Spinal cord (tissue), 10 donors: ENCODE data around the gene MMP20. TPM values are rescaled to one million over a fixed set of nuclear protein-coding genes. Genes with fewer than 3 reads are reported as not detected.

Source experiments
- DNase-seq, 6 donors: peaks; one replicate each; pipeline versions ENCODE4 v3.0.0 to v3.0.0-alpha.2; 2013 to 2015; ENCODE audit warnings: low spot score in 6 of 6, low read depth in 4 of 6
- H3K27ac ChIP-seq: one replicate; pipeline ENCODE4 v1.5.1; 2013; ENCODE audit warnings: low read depth, low read length, control low read depth
- H3K27me3 ChIP-seq: one replicate; pipeline ENCODE4 v1.6.1; 2013; ENCODE audit warnings: low read length; ENCODE audit not compliant: control insufficient read depth, insufficient read depth
- H3K36me3 ChIP-seq: one replicate; pipeline ENCODE4 v1.6.1; 2013; ENCODE audit warnings: low read length; ENCODE audit not compliant: control insufficient read depth, insufficient read depth
- H3K4me1 ChIP-seq: one replicate; pipeline ENCODE4 v1.6.1; 2013; ENCODE audit warnings: low read length; ENCODE audit not compliant: control insufficient read depth, insufficient read depth
- H3K4me3 ChIP-seq: one replicate; pipeline ENCODE4 v1.5.1; 2013; ENCODE audit warnings: low read depth, low read length, control low read depth
- H3K9me3 ChIP-seq: one replicate; pipeline ENCODE4 v1.6.1; 2013; ENCODE audit warnings: low read length; ENCODE audit not compliant: control insufficient read depth, insufficient read depth
- WGBS: methylation state at CpG from one replicate; pipeline ENCODE4 v1.1.5; 2013; ENCODE audit warnings: missing lambda C conversion rate; ENCODE audit not compliant: insufficient coverage; 5-methylcytosine and 5-hydroxymethylcytosine counted together
- polyA plus RNA-seq, 2 donors: library from polyadenylated mRNA; unstranded; fragments of 120-200 nt; gene quantifications; one replicate each; pipeline ENCODE4 v1.2.1, GENCODE V29; 2013; ENCODE audit not compliant: insufficient read length in 2 of 2
- total RNA-seq, 2 donors: library from RNA; depleted of rRNA in 1 of 2; stranded (reverse); fragments of 120-200 nt in 1 of 2; fragments of >200 nt in 1 of 2; gene quantifications; one replicate each; pipeline versions ENCODE4 v1.2.3 to v1.2.4, GENCODE V29; 2013 to 2014
- donor health status: healthy.

The MMP20 gene
- total and polyA plus RNA-seq, 4 donors: 0.10 TPM; not detected in 3

- Histone ChIP-seq H3K27me3 (no peaks in the 10 kb centered on the region), H3K4me1 (no peaks in the 10 kb centered on the region), H3K9me3 (no peaks in the 10 kb centered on the region), H3K4me3 (no peak overlapping the region), H3K36me3 (no peaks in the 10 kb centered on the region), H3K27ac (no peak overlapping the region)
- WGBS: 100% methylated on average over 2 of the region's 2 CpGs
- no peak for DNase-seq
Measured at GRCh38 chr11:102552020-102552419, 73.1 kb downstream of the MMP20 start.

GRCh38 chr11:102551169-102551781 lies 73.9 kb downstream of the MMP20 start:
- no peaks in the 10 kb centered on the region for H3K4me1 ChIP-seq
- 38% methylated on average over 3 of the region's 6 CpGs for WGBS
- no peak overlapping the region for H3K4me3 ChIP-seq
- no peaks in the 10 kb centered on the region for H3K27me3 ChIP-seq
- no peak overlapping the region for H3K27ac ChIP-seq
- DNase-seq: peak in 4 of 6 donors; percentile 9 to 54 (median 32)
- no peaks in the 10 kb centered on the region for H3K36me3 ChIP-seq
- H3K9me3 ChIP-seq: no peaks in the 10 kb centered on the region

GRCh38 chr11:102546923-102547471 lies 78.1 kb downstream of the MMP20 start:
- Histone ChIP-seq H3K27me3 (no peaks in the 10 kb centered on the region), H3K9me3 (no peaks in the 10 kb centered on the region), H3K36me3 (no peaks in the 10 kb centered on the region), H3K4me1 (no peaks in the 10 kb centered on the region), H3K4me3 (no peak overlapping the region), H3K27ac (no peak overlapping the region)
- no peak for DNase-seq
- 94% methylated on average over 3 of the region's 3 CpGs for WGBS

GRCh38 chr11:102546427-102546826 lies 78.7 kb downstream of the MMP20 start:
- Histone ChIP-seq H3K27me3 (no peaks in the 10 kb centered on the region), H3K36me3 (no peaks in the 10 kb centered on the region), H3K4me1 (no peaks in the 10 kb centered on the region), H3K27ac (no peak overlapping the region), H3K9me3 (no peaks in the 10 kb centered on the region), H3K4me3 (no peak overlapping the region)
- no CpG with 5 or more reads among the region's 4 CpGs for WGBS
- DNase-seq: no peak

GRCh38 chr11:102545701-102546100 lies 79.4 kb downstream of the MMP20 start:
- no peak for DNase-seq
- H3K9me3 ChIP-seq: no peaks in the 10 kb centered on the region
- H3K36me3 ChIP-seq: no peaks in the 10 kb centered on the region
- H3K27me3 ChIP-seq: no peaks in the 10 kb centered on the region
- no peaks in the 10 kb centered on the region for H3K4me1 ChIP-seq
- H3K27ac ChIP-seq: no peak overlapping the region
- 98% methylated on average over 4 of the region's 4 CpGs for WGBS
- H3K4me3 ChIP-seq: no peak overlapping the region

GRCh38 chr11:102544594-102544993 lies 80.5 kb downstream of the MMP20 start:
- WGBS: no CpG with 5 or more reads among the region's 1 CpG
- Histone ChIP-seq H3K9me3 (no peaks in the 10 kb centered on the region), H3K27ac (no peak overlapping the region), H3K4me3 (no peak overlapping the region), H3K27me3 (no peaks in the 10 kb centered on the region), H3K4me1 (no peaks in the 10 kb centered on the region), H3K36me3 (no peaks in the 10 kb centered on the region)
- no peak for DNase-seq

GRCh38 chr11:102539567-102539966 lies 85.6 kb downstream of the MMP20 start:
- Histone ChIP-seq H3K27ac (no peak overlapping the region), H3K27me3 (no peaks in the 10 kb centered on the region), H3K4me1 (no peaks in the 10 kb centered on the region), H3K9me3 (no peaks in the 10 kb centered on the region), H3K36me3 (no peaks in the 10 kb centered on the region), H3K4me3 (no peak overlapping the region)
- no CpG with 5 or more reads among the region's 2 CpGs for WGBS
- DNase-seq: no peak

GRCh38 chr11:102538932-102539331 lies 86.2 kb downstream of the MMP20 start:
- no peak for DNase-seq
- H3K36me3 ChIP-seq: no peaks in the 10 kb centered on the region
- H3K27me3 ChIP-seq: no peaks in the 10 kb centered on the region
- H3K9me3 ChIP-seq: no peaks in the 10 kb centered on the region
- H3K4me3 ChIP-seq: no peak overlapping the region
- WGBS: 100% methylated on average over 3 of the region's 4 CpGs
- H3K4me1 ChIP-seq: no peaks in the 10 kb centered on the region
- no peak overlapping the region for H3K27ac ChIP-seq

GRCh38 chr11:102534261-102534872 lies 90.8 kb downstream of the MMP20 start:
- H3K27ac ChIP-seq: no peak overlapping the region
- DNase-seq: no peak
- H3K36me3 ChIP-seq: no peaks in the 10 kb centered on the region
- no peaks in the 10 kb centered on the region for H3K9me3 ChIP-seq
- no peak overlapping the region for H3K4me3 ChIP-seq
- H3K27me3 ChIP-seq: no peaks in the 10 kb centered on the region
- H3K4me1 ChIP-seq: no peaks in the 10 kb centered on the region
- WGBS: 92% methylated on average over 4 of the region's 6 CpGs

- Histone ChIP-seq H3K36me3 (no peaks in the 10 kb centered on the region), H3K27me3 (no peaks in the 10 kb centered on the region), H3K9me3 (no peaks in the 10 kb centered on the region), H3K27ac (no peak within 1 kb of the TSS), H3K4me1 (no peaks in the 10 kb centered on the region), H3K4me3 (no peak within 1 kb of the TSS)
- WGBS: 84% methylated on average over 2 of the region's 8 CpGs
- DNase-seq: no peak
Measured at GRCh38 chr11:102530558-102530957, 94.6 kb downstream of the MMP20 start, which contains the start of gene MMP7. TSS of gene MMP7 (minus strand) at chr11:102530747. CDS start at chr11:102530700, 47 bp downstream.
